MM.1S (cell line): Measurements from ENCODE around the gene RNLS.

Source experiments
- DNase-seq: peaks from one replicate; pipeline ENCODE4 v3.0.0-alpha.2; 2015
- H2AFZ ChIP-seq: fragments of 300-600 bp; sonication (generic); 2 replicates; pipeline ENCODE4 v1.6.0; 2016; ENCODE audit warnings: antibody characterized with exemption, low read length
- H3F3A ChIP-seq: fragments of 300-600 bp; sonication (generic); 2 replicates; pipeline ENCODE4 v1.6.1; 2016; ENCODE audit warnings: mild to moderate bottlenecking, antibody characterized with exemption, low read length, moderate library complexity, mixed read lengths; ENCODE audit not compliant: insufficient read depth
- H3K27ac ChIP-seq: fragments of 300-600 bp; sonication (generic); 2 replicates; pipeline ENCODE4 v1.5.1; 2016; ENCODE audit warnings: mild to moderate bottlenecking, low read length
- H3K27me3 ChIP-seq: fragments of 300-600 bp; sonication (generic); replicated peaks from 2 replicates; pipeline ENCODE4 v1.6.0; 2016; ENCODE audit warnings: low read length; ENCODE audit not compliant: insufficient read depth
- H3K36me3 ChIP-seq: fragments of 300-600 bp; sonication (generic); replicated peaks from 2 replicates; pipeline ENCODE4 v1.6.1; 2016; ENCODE audit warnings: mild to moderate bottlenecking, low read length, mixed read lengths; ENCODE audit not compliant: insufficient read depth
- H3K4me1 ChIP-seq: fragments of 300-600 bp; sonication (generic); 2 replicates; pipeline ENCODE4 v1.6.1; 2016; ENCODE audit warnings: low read length, mixed read lengths
- H3K4me2 ChIP-seq: fragments of 300-600 bp; sonication (generic); 2 replicates; pipeline ENCODE4 v1.6.0; 2016; ENCODE audit warnings: low read depth, low read length
- H3K4me3 ChIP-seq: fragments of 300-600 bp; sonication (generic); 2 replicates; pipeline ENCODE4 v1.5.1; 2016; ENCODE audit warnings: low read length, mixed read lengths
- H3K79me2 ChIP-seq: fragments of 300-600 bp; sonication (generic); 2 replicates; pipeline ENCODE4 v1.6.1; 2016; ENCODE audit warnings: mixed run types, low read length, mixed read lengths
- H3K9ac ChIP-seq: fragments of 300-600 bp; sonication (generic); 2 replicates; pipeline ENCODE4 v1.6.1; 2016; ENCODE audit warnings: low read length, mixed read lengths
- H3K9me2 ChIP-seq: fragments of 300-600 bp; sonication (generic); replicated peaks from 2 replicates; pipeline ENCODE4 v1.6.1; 2016; ENCODE audit warnings: mild to moderate bottlenecking, low read length, mixed read lengths; ENCODE audit not compliant: insufficient read depth
- H3K9me3 ChIP-seq: fragments of 300-600 bp; sonication (generic); replicated peaks from 2 replicates; pipeline ENCODE4 v1.6.1; 2016; ENCODE audit warnings: mild to moderate bottlenecking, low read length, mixed read lengths; ENCODE audit not compliant: insufficient read depth
- H4K20me1 ChIP-seq: fragments of 300-600 bp; sonication (generic); 2 replicates; pipeline ENCODE4 v1.6.1; 2016; ENCODE audit warnings: mild to moderate bottlenecking, low read length, moderate library complexity, mixed read lengths; ENCODE audit not compliant: insufficient read depth
- CTCF ChIP-seq: fragments of 300-600 bp; sonication (generic); IDR thresholded peaks from 2 replicates; pipeline ENCODE4 v1.5.1; 2016; ENCODE audit warnings: antibody characterized with exemption, low read length, mixed read lengths
- EZH2 ChIP-seq: fragments of 300-600 bp; sonication (generic); optimal IDR thresholded peaks from 2 replicates; pipeline ENCODE3; 2017; ENCODE audit warnings: low read depth, mild to moderate bottlenecking, antibody characterized with exemption, low read length, mixed read lengths
- EZH2phosphoT487 ChIP-seq: fragments of 300-600 bp; sonication (generic); IDR thresholded peaks from 2 replicates; pipeline ENCODE4 v1.6.1; 2018; ENCODE audit warnings: antibody characterized with exemption, low read length

Gene RNLS

GRCh38 chr10:88241501-88241900 lies 341.6 kb downstream of the RNLS start:
- no peak overlapping the region for H2AFZ ChIP-seq
- no peaks in the 10 kb centered on the region for H3K9me2 ChIP-seq
- no peaks in the 10 kb centered on the region for H3F3A ChIP-seq
- H3K27ac ChIP-seq, result no peak overlapping the region
- H3K4me3 ChIP-seq, result no peak overlapping the region
- no peak for TF ChIP-seq CTCF
- no peak for TF ChIP-seq EZH2phosphoT487
- no peak for TF ChIP-seq EZH2
- H3K4me1 ChIP-seq, result peaks cover 14% of the 10 kb centered on the region
- no peaks in the 10 kb centered on the region for H3K36me3 ChIP-seq
- DNase-seq, result no peak
- no peaks in the 10 kb centered on the region for H3K27me3 ChIP-seq
- H3K9ac ChIP-seq, result no peak overlapping the region
- H3K79me2 ChIP-seq, result no peaks in the 10 kb centered on the region
- no peak overlapping the region for H3K4me2 ChIP-seq
- H4K20me1 ChIP-seq, result no peaks in the 10 kb centered on the region
- H3K9me3 ChIP-seq, result no peaks in the 10 kb centered on the region

DNA sequence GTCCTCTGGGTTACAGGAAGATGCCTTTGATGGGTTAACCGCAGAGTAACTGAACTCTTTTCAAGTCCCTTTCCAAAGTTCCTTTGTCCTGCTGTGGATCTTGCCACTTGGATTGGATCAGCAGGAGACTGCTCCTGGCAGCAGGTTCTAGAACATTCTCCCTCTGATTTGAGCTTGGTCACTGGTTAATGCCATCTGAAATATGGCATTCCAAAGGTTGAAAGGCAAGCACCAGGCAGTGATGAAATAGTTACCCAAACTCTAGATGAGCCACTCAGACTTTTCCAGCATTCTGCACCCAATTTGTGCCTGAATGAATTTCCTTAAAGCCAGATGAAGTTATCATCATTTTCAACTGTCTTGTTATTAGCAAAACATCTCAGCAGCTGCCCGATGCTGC lies 343.9 kb downstream of the RNLS start:
- peaks cover 3% of the 10 kb centered on the region for H3K4me1 ChIP-seq
- H3K36me3 ChIP-seq, result no peaks in the 10 kb centered on the region
- H2AFZ ChIP-seq, result no peak overlapping the region
- DNase-seq, result no peak
- no peak overlapping the region for H3K27ac ChIP-seq
- H3K27me3 ChIP-seq, result no peaks in the 10 kb centered on the region
- H3F3A ChIP-seq, result no peaks in the 10 kb centered on the region
- TF ChIP-seq EZH2phosphoT487 (no peak), EZH2 (no peak), CTCF (no peak)
- no peaks in the 10 kb centered on the region for H3K9me3 ChIP-seq
- H3K4me3 ChIP-seq, result no peak overlapping the region
- H3K9me2 ChIP-seq, result no peaks in the 10 kb centered on the region
- no peaks in the 10 kb centered on the region for H4K20me1 ChIP-seq
- H3K9ac ChIP-seq, result no peak overlapping the region
- H3K4me2 ChIP-seq, result no peak overlapping the region
- no peaks in the 10 kb centered on the region for H3K79me2 ChIP-seq

- no peaks in the 10 kb centered on the region for H3K36me3 ChIP-seq
- TF ChIP-seq CTCF (no peak), EZH2phosphoT487 (no peak), EZH2 (no peak)
- H3K27me3 ChIP-seq, result no peaks in the 10 kb centered on the region
- DNase-seq, result no peak
- no peak overlapping the region for H3K4me2 ChIP-seq
- no peaks in the 10 kb centered on the region for H3K4me1 ChIP-seq
- no peak overlapping the region for H3K9ac ChIP-seq
- no peaks in the 10 kb centered on the region for H3K9me2 ChIP-seq
- H3F3A ChIP-seq, result no peaks in the 10 kb centered on the region
- no peaks in the 10 kb centered on the region for H4K20me1 ChIP-seq
- H3K27ac ChIP-seq, result no peak overlapping the region
- no peaks in the 10 kb centered on the region for H3K79me2 ChIP-seq
- H3K9me3 ChIP-seq, result no peaks in the 10 kb centered on the region
- H3K4me3 ChIP-seq, result no peak overlapping the region
- H2AFZ ChIP-seq, result no peak overlapping the region
Measured at GRCh38 chr10:88238615-88238914, 344.6 kb downstream of the RNLS start.
